NCI-H2107 treated with DMSO at 0.1 percent for 48 hours (cell line): ENCODE data around the gene HDGFL3.
"Not testable (repeated sequence)": the region's sequence is repeated elsewhere in the genome, so short reads cannot be mapped to it uniquely, and the experiment has no call there.

ENCODE experiments used
- DNase-seq: peaks from one replicate; lab custom pipeline; 2025; ENCODE audit not compliant: unreplicated experiment; lab: John Stamatoyannopoulos, UW

The HDGFL3 gene

DNA sequence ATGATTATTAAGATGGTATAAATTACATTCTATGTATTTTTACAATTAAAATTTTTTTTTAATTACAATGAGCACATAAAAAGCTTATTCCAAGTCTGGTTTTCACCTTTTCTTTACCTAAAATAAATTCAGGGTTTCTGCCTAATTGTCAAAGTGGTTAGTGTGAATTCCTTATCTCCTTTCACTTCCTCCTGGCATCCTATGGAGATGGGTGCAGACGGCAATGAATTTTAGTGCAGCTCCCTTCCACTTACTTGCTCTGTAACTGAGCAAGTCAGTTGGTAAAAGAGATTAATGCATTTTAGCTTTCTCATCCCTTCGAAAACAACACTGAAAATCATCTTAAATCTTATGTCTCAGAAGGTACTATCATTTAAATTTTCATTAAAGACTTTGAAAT is 13.1 kb downstream of the HDGFL3 start:
- DNase-seq, result no peak

DNA sequence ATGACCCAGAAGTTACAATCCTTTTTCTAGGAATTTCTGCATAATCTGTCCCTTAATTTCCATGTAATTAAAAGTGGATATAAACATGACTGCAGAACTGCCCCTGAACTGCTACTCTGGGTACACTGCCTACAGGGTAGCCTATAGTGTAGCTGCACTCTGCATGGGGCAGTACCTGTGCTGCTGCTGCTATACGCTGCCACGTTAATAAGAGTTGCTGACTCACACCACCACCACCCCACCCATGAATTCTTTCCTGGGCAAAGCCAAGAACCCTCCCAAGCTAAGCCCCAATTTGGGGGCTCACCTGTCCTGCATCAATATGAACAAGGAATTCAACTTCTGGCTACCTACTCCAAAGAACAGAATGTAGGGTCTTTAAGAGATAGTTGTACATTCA is 13.9 kb downstream of the HDGFL3 start:
- DNase-seq, result no peak

- no peak for DNase-seq
These were observed 14.9 kb downstream of the HDGFL3 start for GRCh38 chr15:83192742-83193141.

- no peak for DNase-seq
These were observed 17.2 kb downstream of the HDGFL3 start for GRCh38 chr15:83190450-83190849.

- no peak for DNase-seq
These were observed 22.1 kb downstream of the HDGFL3 start for GRCh38 chr15:83185561-83185960.

- DNase-seq, result no peak
These were observed 28.7 kb downstream of the HDGFL3 start for GRCh38 chr15:83178869-83179325.

- DNase-seq, result no peak
These were observed 29.2 kb downstream of the HDGFL3 start for GRCh38 chr15:83178390-83178789.

DNA sequence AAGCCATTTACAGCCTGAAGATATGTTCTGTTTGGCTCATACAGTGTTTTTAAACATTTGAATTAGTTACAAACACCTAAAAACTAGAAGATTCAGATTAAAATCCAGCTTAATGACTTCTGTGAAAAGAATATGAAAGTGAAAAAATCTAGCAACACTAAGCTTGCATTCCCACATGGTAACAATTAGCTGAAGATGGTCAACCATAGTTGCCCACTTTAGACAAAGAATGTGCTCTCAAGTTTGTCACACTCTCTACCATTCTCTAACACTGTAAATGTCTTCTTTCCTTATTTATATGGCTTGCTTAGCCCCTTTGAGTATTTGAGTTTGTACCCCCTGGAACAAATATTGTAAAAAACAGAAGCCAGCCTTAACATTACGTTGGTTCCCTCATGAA is 32.7 kb downstream of the HDGFL3 start:
- DNase-seq, result no peak

GRCh38 chr15:83170474-83171165 is 37.0 kb downstream of the HDGFL3 start:
- no peak for DNase-seq

DNA sequence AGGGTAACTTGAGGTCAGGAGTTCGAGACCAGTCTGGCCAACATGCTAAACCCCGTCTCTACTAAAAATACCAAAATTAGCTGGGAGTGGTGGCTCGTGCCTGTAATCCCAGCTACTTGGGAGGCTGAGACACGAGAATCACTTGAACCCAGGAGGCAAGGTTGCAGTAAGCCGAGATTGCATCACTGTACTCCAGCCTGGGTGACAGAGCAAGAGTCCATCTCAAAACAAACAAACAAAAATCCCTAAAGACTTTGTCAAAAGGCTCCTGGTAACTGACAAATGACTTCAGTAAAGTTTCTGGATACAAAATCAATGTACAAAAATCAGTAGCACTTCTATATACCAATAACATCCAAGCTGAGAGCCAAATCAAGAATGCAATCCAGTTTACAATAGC is 38.0 kb downstream of the HDGFL3 start:
- DNase-seq, result not testable (repeated sequence)

GRCh38 chr15:83166830-83167229 is 40.8 kb downstream of the HDGFL3 start:
- no peak for DNase-seq

DNA sequence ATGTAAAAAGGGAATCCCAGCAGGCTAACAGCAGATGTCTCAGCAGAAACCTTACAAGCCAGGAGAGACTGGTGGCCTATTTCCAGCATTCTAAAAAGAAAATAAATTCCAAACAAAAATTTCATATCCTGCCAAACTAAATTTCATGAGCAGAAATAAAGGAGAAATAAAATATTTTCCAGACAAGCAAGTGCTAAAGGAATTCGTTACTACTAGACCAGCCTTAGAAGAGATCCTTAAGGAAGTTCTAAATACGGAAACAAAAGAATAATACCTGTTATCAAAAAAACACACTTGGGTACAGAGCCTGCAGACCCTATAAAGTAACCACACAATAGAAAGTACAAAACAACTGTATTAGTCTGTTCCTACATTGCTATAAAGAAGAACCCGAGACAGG is 41.4 kb downstream of the HDGFL3 start:
- no peak for DNase-seq

DNA sequence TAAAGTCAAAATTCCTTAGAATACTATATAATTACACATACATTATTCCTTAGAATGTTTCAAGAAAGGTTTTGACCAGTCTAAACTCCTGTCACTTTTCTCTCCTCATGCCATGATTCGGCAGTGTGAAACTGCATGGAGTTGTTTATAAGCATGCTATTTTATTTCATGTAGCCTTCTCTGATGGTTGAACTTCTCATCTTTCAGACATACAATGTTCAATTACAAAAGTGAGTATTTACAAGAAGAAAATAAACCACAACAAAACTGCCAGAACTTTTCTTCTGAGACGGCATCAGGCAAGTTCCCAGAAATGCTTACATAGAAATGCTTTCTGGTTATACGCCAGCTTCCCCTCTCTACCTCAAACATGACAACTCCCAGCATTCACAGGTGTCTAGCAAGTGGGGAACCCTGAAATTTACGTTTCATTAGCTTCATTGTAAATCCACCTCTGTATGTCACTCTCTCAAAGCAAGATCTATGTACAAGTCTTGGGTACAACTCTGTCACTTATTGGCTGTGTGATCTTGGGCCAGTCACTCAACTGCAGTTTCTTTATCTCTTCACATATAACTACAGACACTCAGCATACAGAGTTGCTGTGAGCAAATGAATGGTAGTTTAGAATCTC is 42.7 kb downstream of the HDGFL3 start:
- no peak for DNase-seq

- DNase-seq, result no peak
These were observed 43.4 kb downstream of the HDGFL3 start for GRCh38 chr15:83164111-83164770.

GRCh38 chr15:83163032-83163431 is 44.6 kb downstream of the HDGFL3 start:
- DNase-seq, result no peak

DNA sequence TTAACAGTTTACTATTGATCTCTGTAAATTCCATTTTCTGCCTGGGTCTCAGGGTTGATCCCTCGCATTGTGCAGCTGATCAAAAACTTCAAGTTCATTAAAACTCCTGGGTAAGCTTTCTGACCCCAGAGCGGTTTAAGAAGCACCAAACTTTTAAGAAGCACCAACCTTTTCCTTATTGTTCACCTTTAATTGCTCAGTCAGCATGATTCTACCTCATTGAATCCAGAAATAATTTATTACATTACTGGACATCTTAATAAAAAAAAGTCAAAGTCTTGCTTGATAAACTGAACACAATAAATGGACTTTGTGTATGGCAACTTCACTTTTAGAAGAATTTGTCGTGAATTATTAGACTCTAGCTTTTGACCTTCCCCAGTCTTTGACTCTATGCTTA is 46.9 kb downstream of the HDGFL3 start:
- no peak for DNase-seq

- DNase-seq, result no peak
These were observed 49.2 kb downstream of the HDGFL3 start for GRCh38 chr15:83158393-83158792.

DNA sequence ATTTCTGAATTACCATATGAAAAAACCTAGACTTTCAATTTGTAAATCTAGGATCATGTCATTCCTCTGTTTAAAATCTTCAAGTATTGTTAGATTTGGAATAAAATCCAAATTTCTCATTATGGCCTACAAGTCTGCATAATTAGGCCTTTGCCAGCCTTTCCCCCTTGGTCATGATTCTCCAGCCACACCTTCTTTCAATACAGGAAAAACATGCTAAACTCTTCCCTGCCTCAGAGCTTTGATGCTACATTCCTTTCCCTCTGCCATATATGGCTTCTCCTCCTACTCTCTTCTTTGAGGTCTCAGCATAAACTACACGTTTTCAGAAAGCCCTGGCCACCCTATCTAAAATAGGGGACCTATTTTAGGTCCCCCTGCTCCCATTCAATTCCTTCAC is 51.7 kb downstream of the HDGFL3 start:
- DNase-seq, result no peak

- no peak for DNase-seq
These were observed 54.3 kb downstream of the HDGFL3 start for GRCh38 chr15:83153288-83153687.

GRCh38 chr15:83144771-83145170 is 62.9 kb downstream of the HDGFL3 start:
- DNase-seq, result no peak

DNA sequence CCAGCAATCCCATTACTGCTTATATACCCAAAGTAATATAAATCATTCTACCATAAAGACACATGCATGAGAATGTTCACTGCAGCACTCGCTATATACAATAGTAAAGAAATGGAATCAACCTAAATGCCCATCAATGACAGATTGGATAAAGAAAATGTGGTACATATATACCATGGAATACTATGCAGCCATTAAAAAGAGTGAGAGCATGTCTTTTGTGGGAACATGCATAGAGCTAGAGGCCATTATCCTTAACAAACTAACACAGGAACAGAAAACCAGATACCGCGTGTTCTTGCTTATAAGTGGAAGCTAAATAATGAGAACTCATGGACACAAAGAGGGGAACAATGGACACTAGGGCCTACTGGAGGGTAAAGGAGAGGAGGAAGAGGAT is 65.5 kb downstream of the HDGFL3 start:
- not testable (repeated sequence) for DNase-seq

GRCh38 chr15:83132861-83133523 is 74.6 kb downstream of the HDGFL3 start:
- DNase-seq, result no peak
